ENCODE results near the gene CDKN2B-AS1. TPM values are rescaled to one million over a fixed set of nuclear protein-coding genes. Genes with fewer than 3 reads are reported as not detected.

The CDKN2B-AS1 gene
- total RNA-seq, 1 experiment from 2014 or later: not detected

GRCh38 chr9:21989440-21990189, 5.0 kb upstream of the CDKN2B-AS1 start:
- H3K14ac ChIP-seq (ENCODE audit: insufficient read depth, low read length): no peak overlapping the region
- H2AK5ac ChIP-seq (ENCODE audit: insufficient read length, low read length): no peak overlapping the region
- H3K18ac ChIP-seq (ENCODE audit: insufficient read length, low read depth, low read length): no peak overlapping the region
- no peak overlapping the region for H3K56ac ChIP-seq (ENCODE audit: insufficient read length, low read depth, low read length)
- peaks cover 0 to 2% of the 10 kb centered on the region in 2 experiments; a peak in 2 of 5 replicates for H3K9me3 Mint-ChIP-seq
- H3K4me1 Mint-ChIP-seq: peaks cover 15 to 31% of the 10 kb centered on the region in 2 experiments
- no peak overlapping the region for H4K91ac ChIP-seq (ENCODE audit: insufficient read length, low read depth, low read length)
- H3K4me1 ChIP-seq (ENCODE audit: insufficient read depth, low read length): peaks cover 2% of the 10 kb centered on the region; the same call in 1 of the 2 replicates
- no peak overlapping the region for H3K9ac ChIP-seq (ENCODE audit: extremely low read depth, insufficient read length, low read length)
- no peak overlapping the region for H4K8ac ChIP-seq (replicated peaks; ENCODE audit: insufficient read length, low read depth, low read length)
- H3K27ac ChIP-seq (ENCODE audit: insufficient read length, low read depth, low read length): no peak overlapping the region
- TF ChIP-seq, protein P1, sequence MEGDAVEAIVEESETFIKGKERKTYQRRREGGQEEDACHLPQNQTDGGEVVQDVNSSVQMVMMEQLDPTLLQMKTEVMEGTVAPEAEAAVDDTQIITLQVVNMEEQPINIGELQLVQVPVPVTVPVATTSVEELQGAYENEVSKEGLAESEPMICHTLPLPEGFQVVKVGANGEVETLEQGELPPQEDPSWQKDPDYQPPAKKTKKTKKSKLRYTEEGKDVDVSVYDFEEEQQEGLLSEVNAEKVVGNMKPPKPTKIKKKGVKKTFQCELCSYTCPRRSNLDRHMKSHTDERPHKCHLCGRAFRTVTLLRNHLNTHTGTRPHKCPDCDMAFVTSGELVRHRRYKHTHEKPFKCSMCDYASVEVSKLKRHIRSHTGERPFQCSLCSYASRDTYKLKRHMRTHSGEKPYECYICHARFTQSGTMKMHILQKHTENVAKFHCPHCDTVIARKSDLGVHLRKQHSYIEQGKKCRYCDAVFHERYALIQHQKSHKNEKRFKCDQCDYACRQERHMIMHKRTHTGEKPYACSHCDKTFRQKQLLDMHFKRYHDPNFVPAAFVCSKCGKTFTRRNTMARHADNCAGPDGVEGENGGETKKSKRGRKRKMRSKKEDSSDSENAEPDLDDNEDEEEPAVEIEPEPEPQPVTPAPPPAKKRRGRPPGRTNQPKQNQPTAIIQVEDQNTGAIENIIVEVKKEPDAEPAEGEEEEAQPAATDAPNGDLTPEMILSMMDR (conservative IDR thresholded peaks at IDR 0.05): no peak
- whole genome bisulfite sequencing (ENCODE audit: extremely low coverage, insufficient read length, low lambda C conversion rate): no CpG with 5 or more reads among the region's 35 CpGs
- peaks cover 49% of the 10 kb centered on the region for H3K27me3 ChIP-seq (ENCODE audit: insufficient read depth, low read length)
- H3K23ac ChIP-seq (ENCODE audit: insufficient read length, low read depth, low read length): no peak overlapping the region
- H2BK20ac ChIP-seq (ENCODE audit: low read depth, low read length, poor library complexity, severe bottlenecking): no peak overlapping the region
- no peak overlapping the region for H2AFZ ChIP-seq (ENCODE audit: low read length)
- peak overlapping the region in 1 of 2 experiments; percentile 77; a peak in 4 of 5 replicates for H3K4me3 Mint-ChIP-seq
- no peaks in the 10 kb centered on the region for H4K20me1 ChIP-seq (ENCODE audit: control insufficient read depth, insufficient read depth, insufficient read length)
- no peak overlapping the region for H2BK15ac ChIP-seq (ENCODE audit: low read depth, low read length)
- no peak overlapping the region for H2BK5ac ChIP-seq (ENCODE audit: insufficient read length, low read length)
- peak; percentile 57 for DNase-seq
- H2BK120ac ChIP-seq (ENCODE audit: low read depth, low read length, poor library complexity, severe bottlenecking): no peak overlapping the region
- no peaks in the 10 kb centered on the region for H3K36me3 Mint-ChIP-seq (ENCODE audit: insufficient read depth in 1 of 3, low read depth in 3 of 3)
- no peak overlapping the region for H2BK12ac ChIP-seq (ENCODE audit: insufficient read length, low read depth, low read length)
- no peaks in the 10 kb centered on the region for H3K9me3 ChIP-seq (ENCODE audit: control insufficient read depth, low read depth, low read length)
- no peak overlapping the region for H3K4ac ChIP-seq (ENCODE audit: low read depth, low read length)
- no peaks in the 10 kb centered on the region for H3K79me2 ChIP-seq (ENCODE audit: insufficient read depth, low read length)
- H3K4me2 ChIP-seq (ENCODE audit: insufficient read depth, insufficient read length, low read length): peak overlapping the region; percentile 65
- H3T11ph ChIP-seq (ENCODE audit: low read length): no peak overlapping the region
- H3K79me1 ChIP-seq (ENCODE audit: insufficient read depth, low read depth, low read length, poor library complexity, severe bottlenecking): no peaks in the 10 kb centered on the region
- no peak overlapping the region for H4K5ac ChIP-seq (ENCODE audit: insufficient read length, low read depth, low read length)
- peaks cover 11% of the 10 kb centered on the region for H3K23me2 ChIP-seq (ENCODE audit: insufficient read length, low read depth, low read length, poor library complexity, severe bottlenecking)
- H3K27me3 Mint-ChIP-seq (ENCODE audit: low read depth): peaks cover 95% of the 10 kb centered on the region
- H3K27ac Mint-ChIP-seq: no peak overlapping the region

Data from H9 (cell line).